HuH-7 (cell line): ENCODE results near the gene GRM8.

Experiments
- DNase-seq: peaks from one replicate; pipeline ENCODE4 v3.0.0; 2011; ENCODE audit warnings: low spot score

Gene GRM8

GRCh38 chr7:126805351-126805750 lies 447.4 kb downstream of the GRM8 start:
- no peak for DNase-seq

GRCh38 chr7:126804604-126805003 lies 448.1 kb downstream of the GRM8 start:
- DNase-seq = no peak

GRCh38 chr7:126803990-126804389 lies 448.8 kb downstream of the GRM8 start:
- no peak for DNase-seq

DNA sequence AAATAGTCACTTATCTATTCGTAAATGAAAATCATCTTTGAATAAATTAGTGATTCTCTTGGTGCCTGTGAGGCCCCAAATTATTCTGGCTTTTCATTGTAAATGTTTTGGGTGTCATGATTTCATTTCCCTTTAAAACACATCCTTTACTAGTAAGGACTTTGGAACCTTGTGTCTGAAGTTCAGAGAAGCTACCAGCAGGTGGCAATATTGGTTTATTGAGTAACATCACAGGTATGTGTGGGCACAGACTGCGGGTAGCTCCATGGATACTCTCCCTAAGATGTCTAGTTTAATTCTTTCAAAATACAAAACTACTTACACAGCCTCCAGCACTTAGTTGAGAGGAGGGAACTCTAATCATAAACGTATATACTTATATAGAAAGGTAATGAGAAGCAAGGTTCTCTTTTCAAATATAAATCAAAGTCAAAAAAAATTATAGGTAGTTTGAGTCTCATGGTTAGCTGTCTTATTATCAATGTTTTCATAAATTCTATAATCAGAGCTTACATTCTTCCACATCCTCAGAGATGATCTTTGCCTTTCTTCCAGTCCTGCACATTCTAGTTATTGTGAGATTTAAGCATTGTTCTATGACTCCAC lies 449.6 kb downstream of the GRM8 start:
- peak; percentile 47 for DNase-seq

- no peak for DNase-seq
Measured at GRCh38 chr7:126801733-126802132, 451.0 kb downstream of the GRM8 start.

GRCh38 chr7:126799541-126799940 lies 453.2 kb downstream of the GRM8 start:
- DNase-seq = no peak

- no peak for DNase-seq
Measured at GRCh38 chr7:126792521-126792920, 460.2 kb downstream of the GRM8 start.

DNA sequence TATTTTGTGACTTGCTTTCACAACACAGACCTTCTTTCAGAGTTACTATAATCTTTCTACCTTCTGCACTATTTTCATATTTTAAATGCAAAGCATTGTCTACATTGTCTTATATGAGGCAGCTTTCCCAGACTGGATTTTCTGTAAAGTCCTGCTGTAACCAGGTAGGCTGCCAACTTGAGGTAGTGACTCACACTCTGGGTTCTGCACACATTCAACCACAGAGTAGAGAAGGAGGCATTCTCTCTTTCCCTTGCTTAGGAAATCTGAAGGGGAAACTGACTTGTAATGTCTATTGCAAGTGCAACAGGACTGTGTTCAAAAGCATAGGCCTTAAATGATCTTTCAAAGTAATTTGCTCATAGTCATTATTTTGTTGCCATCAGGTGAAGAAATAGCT lies 461.4 kb downstream of the GRM8 start:
- no peak for DNase-seq

DNA sequence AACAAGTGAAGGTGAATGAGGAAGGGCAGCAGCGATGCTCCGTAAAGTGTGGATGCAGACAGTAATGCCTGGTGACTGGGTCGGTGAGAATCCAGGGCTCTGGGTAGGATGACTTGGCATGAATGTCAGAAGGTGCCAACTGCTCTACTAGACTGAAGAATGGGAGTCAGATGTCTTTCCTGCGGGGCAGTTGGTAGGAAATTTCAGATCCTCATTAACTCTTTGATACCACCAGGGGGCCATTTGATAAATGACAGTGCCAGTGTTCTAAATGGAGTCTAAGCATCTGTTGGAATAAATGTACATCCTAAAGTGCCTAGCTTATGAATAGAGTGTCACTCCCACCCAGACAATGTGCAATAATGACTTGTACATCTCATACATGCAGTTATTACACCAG lies 462.0 kb downstream of the GRM8 start:
- no peak for DNase-seq

- DNase-seq = no peak
Measured at GRCh38 chr7:126783613-126784012, 469.1 kb downstream of the GRM8 start.

DNA sequence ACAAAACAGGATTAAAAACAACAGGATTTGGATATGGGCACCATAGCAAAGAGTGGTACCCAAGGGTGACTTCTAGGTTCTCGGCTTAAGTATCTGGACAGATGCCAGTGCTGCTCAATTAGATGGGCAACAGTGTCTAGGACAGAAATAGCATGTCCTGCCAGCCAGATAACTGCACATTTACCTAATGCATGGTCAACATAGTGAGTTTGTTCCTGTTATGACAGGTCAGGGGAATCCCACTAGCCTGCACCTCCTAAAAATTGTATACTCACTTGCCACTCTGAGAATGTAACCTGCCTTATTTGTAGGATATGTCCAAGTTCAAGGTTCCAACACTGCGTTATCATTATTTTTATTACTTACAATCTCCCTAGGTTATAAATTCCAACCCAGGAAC lies 471.7 kb downstream of the GRM8 start:
- DNase-seq = no peak

- DNase-seq = no peak
Measured at GRCh38 chr7:126778101-126778500, 474.6 kb downstream of the GRM8 start.

- no peak for DNase-seq
Measured at GRCh38 chr7:126776498-126776897, 476.2 kb downstream of the GRM8 start.

DNA sequence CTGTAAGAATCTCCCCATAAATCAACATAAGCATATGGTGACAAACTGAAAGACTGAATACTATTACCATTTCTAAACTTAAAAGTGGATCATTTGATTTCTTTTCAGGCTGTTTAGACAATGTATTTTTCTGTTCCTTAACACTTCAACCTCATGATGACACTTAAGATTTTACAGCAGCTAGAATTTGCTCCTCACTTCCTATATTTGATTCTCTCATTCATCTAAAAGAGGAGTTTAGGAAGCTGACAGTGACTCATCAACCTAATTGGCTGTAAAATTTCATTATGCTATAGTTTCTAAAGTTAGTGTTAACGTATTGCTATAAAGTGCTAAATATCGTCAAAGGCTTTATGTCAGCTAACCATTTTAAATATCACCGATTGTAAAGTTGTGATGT lies 478.7 kb downstream of the GRM8 start:
- no peak for DNase-seq

- no peak for DNase-seq
Measured at GRCh38 chr7:126768836-126769235, 483.9 kb downstream of the GRM8 start.

- DNase-seq = no peak
Measured at GRCh38 chr7:126760914-126761577, 491.7 kb downstream of the GRM8 start.

GRCh38 chr7:126755381-126755780 lies 497.4 kb downstream of the GRM8 start:
- no peak for DNase-seq

- DNase-seq = no peak
Measured at GRCh38 chr7:126750207-126750911, 502.4 kb downstream of the GRM8 start.

- DNase-seq = no peak
Measured at GRCh38 chr7:126728967-126729366, 523.8 kb downstream of the GRM8 start.

DNA sequence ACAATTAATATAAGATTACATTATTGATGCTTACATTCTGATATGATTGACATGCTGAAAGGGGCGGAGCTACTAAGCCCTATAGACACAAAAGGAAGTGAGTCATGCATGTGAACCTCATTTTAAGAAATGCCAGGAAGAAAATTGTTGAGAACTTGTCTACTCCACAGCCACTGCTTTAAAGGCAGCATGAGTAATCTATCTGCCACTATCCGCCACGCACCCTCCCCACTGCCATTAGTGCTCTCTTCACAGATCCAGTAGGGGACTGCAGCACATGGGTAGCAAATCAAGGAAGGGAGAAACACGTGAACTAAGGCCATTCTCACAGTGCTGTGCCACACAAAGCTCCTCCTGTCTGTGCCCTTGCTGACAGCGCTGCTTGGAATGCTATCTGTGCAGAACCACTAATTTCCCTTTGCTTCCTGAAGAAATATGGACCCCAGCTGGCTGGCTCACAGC lies 524.8 kb downstream of the GRM8 start:
- no peak for DNase-seq

- no peak for DNase-seq
Measured at GRCh38 chr7:126723966-126724544, 528.7 kb downstream of the GRM8 start.

- no peak for DNase-seq
Measured at GRCh38 chr7:126720232-126720631, 532.5 kb downstream of the GRM8 start.

GRCh38 chr7:126718419-126718818 lies 534.3 kb downstream of the GRM8 start:
- no peak for DNase-seq
